ENCODE data around the gene STT3A.

DNA sequence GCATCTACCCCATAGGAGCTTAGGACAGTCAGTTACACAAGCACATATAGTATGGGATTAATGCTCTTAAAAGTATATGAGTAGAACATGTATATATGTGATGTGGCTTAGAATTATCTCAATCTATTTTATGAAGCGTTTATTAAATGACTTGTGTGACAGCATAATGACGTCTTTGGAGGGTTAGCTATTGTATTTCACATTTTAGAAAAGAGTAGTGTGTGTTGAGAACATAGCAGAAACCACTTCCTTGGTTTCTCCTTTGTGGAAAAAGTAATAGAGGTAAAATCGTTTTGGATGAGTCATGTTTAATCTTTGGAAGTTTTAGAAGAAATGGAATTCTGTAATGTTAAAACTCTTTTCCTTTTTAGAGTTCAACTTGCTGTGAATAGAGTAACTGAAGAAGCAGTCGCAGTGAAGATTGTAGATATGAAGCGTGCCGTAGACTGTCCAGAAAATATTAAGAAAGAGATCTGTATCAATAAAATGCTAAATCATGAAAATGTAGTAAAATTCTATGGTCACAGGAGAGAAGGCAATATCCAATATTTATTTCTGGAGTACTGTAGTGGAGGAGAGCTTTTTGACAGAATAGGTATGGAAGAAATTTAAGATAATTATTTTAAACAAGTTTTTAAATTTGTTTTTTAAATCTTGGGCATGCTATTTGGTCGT, 34.7 kb downstream of the STT3A start:
- TF ChIP-seq, protein P1, sequence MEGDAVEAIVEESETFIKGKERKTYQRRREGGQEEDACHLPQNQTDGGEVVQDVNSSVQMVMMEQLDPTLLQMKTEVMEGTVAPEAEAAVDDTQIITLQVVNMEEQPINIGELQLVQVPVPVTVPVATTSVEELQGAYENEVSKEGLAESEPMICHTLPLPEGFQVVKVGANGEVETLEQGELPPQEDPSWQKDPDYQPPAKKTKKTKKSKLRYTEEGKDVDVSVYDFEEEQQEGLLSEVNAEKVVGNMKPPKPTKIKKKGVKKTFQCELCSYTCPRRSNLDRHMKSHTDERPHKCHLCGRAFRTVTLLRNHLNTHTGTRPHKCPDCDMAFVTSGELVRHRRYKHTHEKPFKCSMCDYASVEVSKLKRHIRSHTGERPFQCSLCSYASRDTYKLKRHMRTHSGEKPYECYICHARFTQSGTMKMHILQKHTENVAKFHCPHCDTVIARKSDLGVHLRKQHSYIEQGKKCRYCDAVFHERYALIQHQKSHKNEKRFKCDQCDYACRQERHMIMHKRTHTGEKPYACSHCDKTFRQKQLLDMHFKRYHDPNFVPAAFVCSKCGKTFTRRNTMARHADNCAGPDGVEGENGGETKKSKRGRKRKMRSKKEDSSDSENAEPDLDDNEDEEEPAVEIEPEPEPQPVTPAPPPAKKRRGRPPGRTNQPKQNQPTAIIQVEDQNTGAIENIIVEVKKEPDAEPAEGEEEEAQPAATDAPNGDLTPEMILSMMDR (IDR thresholded peaks at IDR 0.05; ENCODE audit: low read depth, low read length): no peak
- no peak for TF ChIP-seq EZH2phosphoT487 (IDR thresholded peaks at IDR 0.05; ENCODE audit: low read depth)
